Measurements from ENCODE around the gene GDE1.

The GDE1 gene

GRCh38 chr16:19525385-19525723 lies 3.5 kb upstream of the GDE1 start:
- TF ChIP-seq ARNTL (CRISPR knock-in tag; IDR thresholded peaks at IDR 0.05; ENCODE audit: borderline replicate concordance, low read depth), result no peak
- TF ChIP-seq ZNF565 (CRISPR knock-in tag; conservative IDR thresholded peaks at IDR 0.05; ENCODE audit: low read depth), result no peak
- no peak for TF ChIP-seq ZNF8 (CRISPR knock-in tag; IDR thresholded peaks at IDR 0.05)
- TF ChIP-seq TOX (CRISPR knock-in tag; IDR thresholded peaks at IDR 0.05; ENCODE audit: borderline replicate concordance), result no peak
- no peak for TF ChIP-seq ZC3H10 (CRISPR knock-in tag; IDR thresholded peaks at IDR 0.05)
- no peak for TF ChIP-seq PATZ1 (CRISPR knock-in tag; IDR thresholded peaks at IDR 0.05; ENCODE audit: borderline replicate concordance)
- TF ChIP-seq CSDC2 (CRISPR knock-in tag; IDR thresholded peaks at IDR 0.05), result no peak
- TF ChIP-seq ZFP30 (CRISPR knock-in tag; IDR thresholded peaks at IDR 0.05), result no peak
- no peak for TF ChIP-seq BACH2 (CRISPR knock-in tag; IDR thresholded peaks at IDR 0.05; ENCODE audit: borderline replicate concordance)
- no peak for TF ChIP-seq GLIS3 (CRISPR knock-in tag; IDR thresholded peaks at IDR 0.05)
- no peak for TF ChIP-seq SNAI2 (CRISPR knock-in tag; IDR thresholded peaks at IDR 0.05)
- ATAC-seq, result no peak

GRCh38 chr16:19524616-19525384 lies 2.9 kb upstream of the GDE1 start:
- peak; percentile 2; the same call in 2 of the 3 replicates for ATAC-seq
- TF ChIP-seq ZNF70 (CRISPR knock-in tag; IDR thresholded peaks at IDR 0.05) (no peak), BACH2 (CRISPR knock-in tag; IDR thresholded peaks at IDR 0.05; ENCODE audit: borderline replicate concordance) (no peak), ZFP3 (CRISPR knock-in tag; IDR thresholded peaks at IDR 0.05) (no peak), ZFP30 (CRISPR knock-in tag; IDR thresholded peaks at IDR 0.05) (no peak), PATZ1 (CRISPR knock-in tag; IDR thresholded peaks at IDR 0.05; ENCODE audit: borderline replicate concordance) (no peak), CSDC2 (CRISPR knock-in tag; IDR thresholded peaks at IDR 0.05) (no peak), TOX (CRISPR knock-in tag; IDR thresholded peaks at IDR 0.05; ENCODE audit: borderline replicate concordance) (no peak), RARB (CRISPR knock-in tag; IDR thresholded peaks at IDR 0.05) (no peak), ZC3H10 (CRISPR knock-in tag; IDR thresholded peaks at IDR 0.05) (no peak), TSHZ2 (CRISPR knock-in tag; IDR thresholded peaks at IDR 0.05) (no peak), POU6F1 (CRISPR knock-in tag; IDR thresholded peaks at IDR 0.05; ENCODE audit: borderline replicate concordance, low read depth) (no peak), GLIS3 (CRISPR knock-in tag; IDR thresholded peaks at IDR 0.05) (no peak), ESRRG (CRISPR knock-in tag; IDR thresholded peaks at IDR 0.05) (no peak), SNAI2 (CRISPR knock-in tag; IDR thresholded peaks at IDR 0.05) (no peak), ARNTL (CRISPR knock-in tag; IDR thresholded peaks at IDR 0.05; ENCODE audit: borderline replicate concordance, low read depth) (no peak)
- TF ChIP-seq, protein P1, sequence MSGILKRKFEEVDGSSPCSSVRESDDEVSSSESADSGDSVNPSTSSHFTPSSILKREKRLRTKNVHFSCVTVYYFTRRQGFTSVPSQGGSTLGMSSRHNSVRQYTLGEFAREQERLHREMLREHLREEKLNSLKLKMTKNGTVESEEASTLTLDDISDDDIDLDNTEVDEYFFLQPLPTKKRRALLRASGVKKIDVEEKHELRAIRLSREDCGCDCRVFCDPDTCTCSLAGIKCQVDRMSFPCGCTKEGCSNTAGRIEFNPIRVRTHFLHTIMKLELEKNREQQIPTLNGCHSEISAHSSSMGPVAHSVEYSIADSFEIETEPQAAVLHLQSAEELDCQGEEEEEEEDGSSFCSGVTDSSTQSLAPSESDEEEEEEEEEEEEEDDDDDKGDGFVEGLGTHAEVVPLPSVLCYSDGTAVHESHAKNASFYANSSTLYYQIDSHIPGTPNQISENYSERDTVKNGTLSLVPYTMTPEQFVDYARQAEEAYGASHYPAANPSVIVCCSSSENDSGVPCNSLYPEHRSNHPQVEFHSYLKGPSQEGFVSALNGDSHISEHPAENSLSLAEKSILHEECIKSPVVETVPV (CRISPR knock-in tag; IDR thresholded peaks at IDR 0.05), result no peak

DNA sequence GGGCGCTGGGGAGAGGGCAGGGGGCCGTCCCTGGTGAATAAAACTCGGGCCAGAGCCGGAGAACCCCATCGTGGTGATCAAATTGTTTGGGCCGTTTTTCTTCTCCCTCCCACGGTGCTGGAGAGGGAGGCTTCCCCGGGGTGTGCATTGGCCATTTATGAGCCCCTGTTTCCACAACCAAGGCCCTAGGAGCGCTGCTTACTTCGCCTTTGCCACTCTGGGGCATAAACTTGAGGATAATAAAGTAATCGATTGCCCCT lies 2.4 kb upstream of the GDE1 start:
- peak; percentile 10 for ATAC-seq
- TF ChIP-seq PPARA (CRISPR knock-in tag; IDR thresholded peaks at IDR 0.05; ENCODE audit: borderline replicate concordance) (no peak), ESRRG (CRISPR knock-in tag; IDR thresholded peaks at IDR 0.05) (no peak), ZC3H10 (CRISPR knock-in tag; IDR thresholded peaks at IDR 0.05) (no peak), ZFP30 (CRISPR knock-in tag; IDR thresholded peaks at IDR 0.05) (no peak), SNAI2 (CRISPR knock-in tag; IDR thresholded peaks at IDR 0.05) (no peak), CSDC2 (CRISPR knock-in tag; IDR thresholded peaks at IDR 0.05) (no peak), ZNF70 (CRISPR knock-in tag; IDR thresholded peaks at IDR 0.05) (no peak), ZNF565 (CRISPR knock-in tag; conservative IDR thresholded peaks at IDR 0.05; ENCODE audit: low read depth) (no peak), BACH2 (CRISPR knock-in tag; IDR thresholded peaks at IDR 0.05; ENCODE audit: borderline replicate concordance) (no peak), ISL1 (CRISPR knock-in tag; IDR thresholded peaks at IDR 0.05) (no peak), TCF4 (CRISPR knock-in tag; IDR thresholded peaks at IDR 0.05; ENCODE audit: borderline replicate concordance) (no peak), ZFP3 (CRISPR knock-in tag; IDR thresholded peaks at IDR 0.05) (no peak), GLIS3 (CRISPR knock-in tag; IDR thresholded peaks at IDR 0.05) (no peak), TSHZ2 (CRISPR knock-in tag; IDR thresholded peaks at IDR 0.05) (no peak)

Data from SK-N-SH treated with all-trans-retinoic acid at 6 μM for 48 hours (cell line).